Thoracic aorta endothelial cell (primary cell): ENCODE results near the gene MUCL1. TPM values are rescaled to one million over a fixed set of nuclear protein-coding genes. Genes with fewer than 3 reads are reported as not detected.

Experiments used
- total RNA-seq: library from RNA; depleted of rRNA; stranded (reverse); fragments of >200 nt; gene quantifications from 2 replicates; pipeline ENCODE4 v1.2.3, GENCODE V29; 2012

Gene MUCL1
- total RNA-seq, result not detected in 2 replicates

GRCh38 chr12:54853933-54854538 is at the start of gene MUCL1:
TSS of gene MUCL1 (plus strand) at chr12:54854516. CDS start at chr12:54854583, 67 bp downstream.

Other genes starting within 250 kb of the MUCL1 start
- gene LACRT, start 219.6 kb upstream of the MUCL1 start, total RNA-seq, result not detected in 2 replicates
- not detected in 2 replicates for gene DCD, start 206.2 kb upstream of the MUCL1 start, total RNA-seq
- gene TESPA1, start 130.2 kb downstream of the MUCL1 start, total RNA-seq, result not detected in 2 replicates
- not detected in 2 replicates for gene NEUROD4, start 165.5 kb downstream of the MUCL1 start, total RNA-seq